GM12801 (cell line): ENCODE results near the gene GPC2.

Source experiments
- TF ChIP-seq, protein P1 (sequence below): IDR thresholded peaks from one replicate; pipeline ENCODE4 v1.5.1; 2011; ENCODE audit warnings: control low read depth; ENCODE audit not compliant: insufficient read length; ENCODE audit errors: extremely low read depth

The GPC2 gene

GRCh38 chr7:100119970-100120732 lies 57.0 kb downstream of the GPC2 start:
- TF ChIP-seq, protein P1, sequence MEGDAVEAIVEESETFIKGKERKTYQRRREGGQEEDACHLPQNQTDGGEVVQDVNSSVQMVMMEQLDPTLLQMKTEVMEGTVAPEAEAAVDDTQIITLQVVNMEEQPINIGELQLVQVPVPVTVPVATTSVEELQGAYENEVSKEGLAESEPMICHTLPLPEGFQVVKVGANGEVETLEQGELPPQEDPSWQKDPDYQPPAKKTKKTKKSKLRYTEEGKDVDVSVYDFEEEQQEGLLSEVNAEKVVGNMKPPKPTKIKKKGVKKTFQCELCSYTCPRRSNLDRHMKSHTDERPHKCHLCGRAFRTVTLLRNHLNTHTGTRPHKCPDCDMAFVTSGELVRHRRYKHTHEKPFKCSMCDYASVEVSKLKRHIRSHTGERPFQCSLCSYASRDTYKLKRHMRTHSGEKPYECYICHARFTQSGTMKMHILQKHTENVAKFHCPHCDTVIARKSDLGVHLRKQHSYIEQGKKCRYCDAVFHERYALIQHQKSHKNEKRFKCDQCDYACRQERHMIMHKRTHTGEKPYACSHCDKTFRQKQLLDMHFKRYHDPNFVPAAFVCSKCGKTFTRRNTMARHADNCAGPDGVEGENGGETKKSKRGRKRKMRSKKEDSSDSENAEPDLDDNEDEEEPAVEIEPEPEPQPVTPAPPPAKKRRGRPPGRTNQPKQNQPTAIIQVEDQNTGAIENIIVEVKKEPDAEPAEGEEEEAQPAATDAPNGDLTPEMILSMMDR, result no peak
